CD4-positive, alpha-beta T cell treated with Interleukin-12 subunit alpha and Interleukin-12 subunit beta, for 1 hour (primary cell): Measurements from ENCODE around the gene PTPN20.

Experiments
- DNase-seq: peaks from one replicate; pipeline ENCODE4 v3.0.0-alpha.2; 2020

Gene PTPN20

DNA sequence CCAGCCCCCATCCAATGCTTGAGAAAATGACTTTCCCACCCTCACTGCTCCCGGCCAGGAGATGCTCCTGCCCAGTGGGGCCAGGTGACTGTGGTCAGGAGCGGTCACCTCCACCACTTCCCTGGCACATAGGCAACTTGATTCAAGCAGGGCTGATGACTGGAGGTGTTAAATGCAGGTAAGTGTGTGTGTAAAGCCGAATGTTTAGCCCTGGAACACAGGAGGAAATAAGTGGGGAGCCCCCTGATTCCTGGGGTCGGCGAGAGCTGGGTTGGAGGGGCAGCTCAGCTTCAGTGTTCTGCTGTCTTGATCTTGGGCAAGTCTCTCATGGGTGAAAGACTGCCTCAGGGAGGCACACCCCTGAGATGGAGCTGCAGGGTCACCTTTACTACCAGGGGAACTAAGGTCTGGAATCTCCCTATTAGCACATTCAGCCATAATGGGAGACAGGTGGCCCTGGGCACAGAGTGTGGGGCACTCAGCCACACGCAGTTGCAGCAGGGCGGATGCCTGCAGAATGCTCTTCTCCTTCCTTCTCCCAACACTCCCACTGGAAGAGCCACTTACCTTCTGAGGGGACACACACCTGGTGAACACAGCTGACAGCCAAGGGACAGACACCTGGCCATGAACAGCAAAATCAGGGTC lies 124.1 kb downstream of the PTPN20 start:
- no peak for DNase-seq

DNA sequence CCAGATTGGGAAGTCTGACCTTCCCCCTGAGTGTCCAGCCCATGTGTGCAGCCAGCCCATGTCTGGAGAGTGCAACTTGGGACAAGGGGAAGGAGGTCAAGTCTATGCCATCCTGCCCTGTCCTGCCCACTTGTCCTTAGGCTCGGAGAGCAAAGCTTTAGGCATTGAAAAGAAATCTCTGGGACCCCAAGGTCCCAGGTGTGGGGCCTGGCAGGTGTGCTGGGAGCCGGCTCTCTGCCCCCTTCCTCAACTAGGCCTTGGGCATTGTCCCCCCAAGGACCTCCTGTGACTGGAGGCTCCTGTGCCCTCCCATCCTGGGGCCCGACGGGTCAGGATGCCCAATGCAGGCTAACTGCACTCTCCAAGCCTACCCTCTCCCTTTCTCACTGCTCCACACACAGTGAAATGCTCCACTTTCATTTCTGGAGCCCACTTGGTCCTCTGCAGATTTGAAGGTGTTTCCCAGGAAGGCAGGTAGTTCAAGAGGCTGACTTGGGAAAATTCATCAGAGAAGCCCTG lies 124.7 kb downstream of the PTPN20 start:
- DNase-seq = no peak

DNA sequence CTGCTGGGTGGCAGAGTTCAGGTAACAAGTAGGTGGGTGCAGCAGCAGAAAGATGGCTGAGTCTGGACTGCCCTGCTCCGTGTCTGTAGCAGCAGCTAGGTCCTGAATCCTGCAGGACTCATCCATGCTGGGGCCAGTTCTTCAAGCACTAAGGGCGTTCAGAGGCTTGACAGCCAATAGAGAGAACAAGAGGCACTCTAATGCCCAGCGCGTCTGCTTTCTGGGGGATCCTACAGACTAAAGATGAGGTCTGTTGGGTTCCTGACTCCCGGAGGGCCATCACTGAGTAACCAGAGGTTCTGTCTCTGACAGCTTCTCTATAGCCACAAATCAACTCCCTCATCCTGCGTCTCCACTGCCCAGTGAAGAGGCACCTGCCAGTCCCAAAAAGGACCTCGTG lies 125.5 kb downstream of the PTPN20 start:
- no peak for DNase-seq

DNA sequence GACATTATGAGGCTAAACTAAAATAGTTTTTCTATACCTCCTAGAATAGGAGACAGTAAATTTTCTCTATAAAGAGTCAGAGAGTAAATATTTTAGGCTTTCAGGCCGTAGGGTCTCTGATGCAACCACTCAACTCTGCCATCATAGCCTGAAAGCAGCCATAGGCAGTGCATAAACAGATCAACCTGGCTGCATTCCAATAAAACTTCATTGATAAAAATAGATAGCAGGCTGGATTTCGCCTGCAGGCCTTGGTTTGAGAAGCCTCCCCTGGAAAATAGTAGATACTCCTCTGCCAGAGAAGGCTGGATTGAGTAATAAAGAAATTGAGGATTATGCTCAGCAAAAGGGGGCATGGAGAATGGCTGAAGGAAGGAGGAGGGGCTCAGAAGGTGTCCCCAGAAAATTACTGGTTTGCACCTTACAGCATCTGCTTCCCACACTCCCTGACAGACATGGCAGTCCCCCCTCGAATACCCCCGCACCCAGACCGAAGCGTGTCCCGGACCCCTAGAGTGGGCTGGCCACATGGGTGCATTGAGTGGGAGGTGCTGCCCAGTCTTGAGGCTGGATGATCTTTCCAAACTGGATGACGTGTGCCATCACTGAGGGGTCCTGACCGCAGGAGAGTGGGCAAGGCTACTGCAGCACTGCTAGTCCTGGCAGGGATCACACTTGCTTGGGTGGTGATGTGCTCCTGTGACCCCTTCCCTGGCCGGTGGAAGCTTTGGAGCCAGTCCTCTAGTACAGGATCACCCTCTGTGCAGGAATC lies 126.6 kb downstream of the PTPN20 start:
- no peak for DNase-seq

DNA sequence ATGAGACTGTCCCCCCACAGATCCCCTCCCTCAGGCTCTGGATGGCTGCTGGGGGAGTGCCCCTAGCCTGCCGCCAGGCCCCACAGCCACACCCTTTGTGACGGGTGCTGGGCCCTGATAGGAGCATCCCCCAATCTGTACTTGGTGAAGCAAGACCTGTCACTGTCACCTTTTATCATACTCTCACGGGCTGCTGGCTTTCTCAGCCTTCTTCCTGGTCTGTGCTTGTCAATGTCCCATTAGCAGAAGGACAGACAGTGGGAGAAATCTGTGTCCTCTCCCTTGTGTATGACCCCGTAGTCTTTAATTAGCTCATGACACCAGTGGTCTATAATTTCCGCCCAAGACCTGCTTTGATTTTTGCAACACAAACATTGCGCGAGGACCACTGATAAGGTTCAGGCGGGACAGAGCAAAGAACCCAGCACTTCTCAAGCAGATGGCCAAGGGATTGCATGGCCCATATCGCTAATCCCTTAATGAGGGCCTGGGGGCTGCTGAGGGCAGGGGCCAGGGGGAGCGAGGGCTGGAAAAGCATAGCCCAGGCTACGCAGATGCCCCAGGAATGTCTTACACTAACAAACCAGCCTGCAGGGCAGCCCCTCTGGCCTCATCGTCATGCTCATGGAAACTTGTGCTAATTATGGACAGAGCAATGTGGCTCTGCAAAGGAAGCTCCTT lies 127.8 kb downstream of the PTPN20 start:
- DNase-seq = no peak

DNA sequence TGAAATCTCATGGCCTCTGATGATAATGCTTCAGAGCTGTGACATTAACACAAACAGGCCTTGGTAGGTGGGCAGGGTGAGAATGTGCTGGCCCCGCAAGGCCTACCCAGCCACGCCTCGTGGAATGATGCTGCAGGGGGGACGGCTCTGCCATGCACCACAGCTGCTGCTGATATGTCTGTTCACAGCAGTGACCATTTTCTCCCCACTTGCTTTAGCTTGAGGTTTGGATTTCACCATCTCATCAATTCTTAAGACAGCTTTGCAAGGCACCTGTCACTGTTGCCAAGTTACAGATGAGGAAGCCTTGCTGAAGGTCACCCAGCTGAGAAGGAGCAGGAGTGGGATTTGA lies 128.3 kb downstream of the PTPN20 start:
- no peak for DNase-seq

DNA sequence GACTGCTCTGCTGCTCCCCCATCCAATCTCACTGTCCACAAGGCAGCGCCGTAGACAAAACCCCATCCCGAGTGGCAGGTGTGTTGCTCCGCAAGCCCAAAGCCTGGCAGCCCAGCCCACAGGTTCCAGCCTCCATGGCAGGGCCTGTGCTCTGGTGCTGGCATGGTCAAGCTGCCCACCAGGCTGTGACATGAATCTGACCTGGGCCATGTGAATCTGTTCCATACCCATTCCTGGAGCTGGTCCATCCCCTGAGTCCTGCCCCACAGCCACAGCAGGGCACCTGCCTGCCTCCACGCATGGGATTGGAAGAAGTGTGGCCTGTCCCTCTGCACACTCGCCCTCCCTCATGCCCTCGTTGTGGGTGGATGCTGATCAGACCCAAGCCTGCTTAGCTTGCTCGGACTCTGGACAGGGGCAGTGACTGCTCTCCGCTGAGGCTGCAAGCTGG lies 128.8 kb downstream of the PTPN20 start:
- DNase-seq = no peak

DNA sequence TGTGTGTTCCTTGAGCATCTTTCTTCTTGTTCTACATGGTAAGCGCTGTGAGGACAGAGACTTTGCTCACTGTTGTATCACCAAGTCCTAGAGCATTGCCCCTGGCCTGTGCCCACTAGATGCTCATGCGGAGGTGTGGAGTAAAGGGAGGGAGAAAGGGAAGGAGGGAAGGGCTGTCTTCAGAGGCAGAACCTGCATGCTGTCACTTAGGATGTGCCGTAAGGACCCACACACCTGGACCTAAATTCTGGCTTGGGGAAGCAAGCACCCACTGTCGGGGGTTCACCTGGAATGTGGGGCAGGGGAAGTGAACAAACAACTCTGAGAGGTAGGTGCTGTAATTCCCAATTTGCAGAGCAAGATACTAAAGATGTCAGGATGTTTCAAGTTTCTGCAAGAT lies 129.5 kb downstream of the PTPN20 start:
- no peak for DNase-seq

DNA sequence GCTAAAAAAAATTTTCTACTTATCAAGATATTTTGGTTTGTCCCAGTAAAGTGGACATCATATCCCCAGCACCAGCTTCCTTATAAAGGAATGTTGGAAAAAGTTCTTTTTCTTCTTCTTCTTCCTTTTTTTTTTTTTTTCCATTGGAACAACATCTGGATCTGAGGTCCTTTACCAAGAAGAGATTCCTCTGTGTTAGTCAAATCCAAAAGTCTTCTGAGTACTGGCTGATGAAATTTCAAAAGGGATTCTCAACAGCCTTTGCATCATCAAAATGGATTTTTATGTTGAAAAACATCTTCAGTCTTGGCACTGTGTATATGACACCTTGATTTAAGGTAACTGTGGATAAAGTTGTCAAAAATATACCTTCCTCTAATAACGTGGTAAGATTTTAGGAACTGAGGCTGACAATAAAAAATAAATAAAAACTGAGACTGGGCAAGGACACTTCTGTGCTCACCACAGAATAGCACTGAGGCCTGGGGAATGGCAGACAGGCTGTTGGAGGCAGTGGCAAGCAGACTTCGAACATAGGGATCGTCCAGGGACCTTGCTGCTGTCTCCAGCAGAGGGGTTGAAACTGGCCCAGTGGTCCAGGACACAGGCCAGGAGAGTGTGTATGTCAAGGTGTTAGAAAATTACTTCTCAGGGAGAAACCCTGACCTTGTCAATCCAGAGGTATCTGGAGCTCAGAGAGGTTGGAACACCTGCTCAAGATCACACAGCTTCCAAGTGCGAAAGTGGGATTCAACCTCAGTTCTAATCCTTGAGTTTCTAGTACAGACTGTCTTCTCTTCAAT lies 130.4 kb downstream of the PTPN20 start:
- DNase-seq = no peak

DNA sequence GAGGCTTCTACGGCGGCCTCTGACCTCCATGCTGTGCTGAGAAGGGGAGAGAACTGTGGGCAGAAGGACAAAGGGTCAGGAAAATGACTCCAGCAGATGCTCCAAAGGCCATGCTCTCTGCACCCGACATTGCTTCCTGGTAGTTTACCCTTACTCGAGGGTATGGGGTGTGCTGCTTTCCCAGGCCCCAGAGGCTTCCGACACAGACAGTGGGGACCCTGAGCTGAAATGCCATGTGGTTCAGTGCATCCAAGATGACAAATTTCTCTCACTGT lies 130.9 kb downstream of the PTPN20 start:
- no peak for DNase-seq

DNA sequence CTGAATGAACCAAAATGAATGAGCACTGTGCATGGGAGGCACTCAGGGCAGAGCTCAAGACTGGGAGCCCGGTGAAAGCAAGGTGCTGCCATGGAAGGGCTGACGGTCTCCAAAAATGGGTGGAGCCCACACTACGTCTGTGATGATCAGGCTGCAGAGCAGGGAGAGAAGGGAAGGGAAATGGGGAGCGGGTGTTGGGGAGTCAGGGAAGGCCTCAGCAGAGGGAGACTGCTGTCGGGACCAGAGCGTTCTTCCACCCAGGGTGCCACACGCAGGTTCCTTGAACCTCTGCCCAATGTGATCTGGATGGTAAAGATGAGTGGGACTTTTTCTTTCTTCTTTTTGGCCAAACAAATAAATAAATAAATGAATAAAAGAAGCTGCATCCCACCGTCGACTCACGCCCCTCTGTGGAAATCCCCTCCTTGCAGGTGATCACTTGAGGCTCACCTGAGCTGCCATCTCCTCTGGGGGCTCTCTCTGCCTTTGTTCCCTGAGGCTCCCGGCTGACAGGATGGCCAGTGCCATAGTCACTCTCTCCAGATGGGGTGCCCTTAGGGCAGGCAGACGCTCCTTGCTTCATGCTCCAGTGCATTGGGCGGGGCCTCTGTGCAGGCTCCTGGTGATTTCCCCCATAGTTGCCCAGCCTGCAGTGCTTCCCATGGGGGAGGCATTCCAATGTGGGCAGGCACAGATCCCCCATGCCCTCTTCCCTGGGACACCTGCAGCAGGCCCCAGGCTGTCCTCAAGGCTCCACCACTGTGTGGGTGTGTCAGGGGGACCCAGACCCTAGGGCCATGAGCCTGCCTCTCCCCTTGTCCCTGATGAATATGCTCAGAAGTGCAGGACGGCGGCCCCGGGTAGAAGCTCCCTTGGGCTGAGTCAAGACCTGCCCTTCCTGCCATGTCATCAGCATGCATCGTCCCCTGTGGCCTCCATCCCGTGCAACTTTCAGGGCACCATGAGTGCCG lies 131.8 kb downstream of the PTPN20 start:
- DNase-seq = no peak

DNA sequence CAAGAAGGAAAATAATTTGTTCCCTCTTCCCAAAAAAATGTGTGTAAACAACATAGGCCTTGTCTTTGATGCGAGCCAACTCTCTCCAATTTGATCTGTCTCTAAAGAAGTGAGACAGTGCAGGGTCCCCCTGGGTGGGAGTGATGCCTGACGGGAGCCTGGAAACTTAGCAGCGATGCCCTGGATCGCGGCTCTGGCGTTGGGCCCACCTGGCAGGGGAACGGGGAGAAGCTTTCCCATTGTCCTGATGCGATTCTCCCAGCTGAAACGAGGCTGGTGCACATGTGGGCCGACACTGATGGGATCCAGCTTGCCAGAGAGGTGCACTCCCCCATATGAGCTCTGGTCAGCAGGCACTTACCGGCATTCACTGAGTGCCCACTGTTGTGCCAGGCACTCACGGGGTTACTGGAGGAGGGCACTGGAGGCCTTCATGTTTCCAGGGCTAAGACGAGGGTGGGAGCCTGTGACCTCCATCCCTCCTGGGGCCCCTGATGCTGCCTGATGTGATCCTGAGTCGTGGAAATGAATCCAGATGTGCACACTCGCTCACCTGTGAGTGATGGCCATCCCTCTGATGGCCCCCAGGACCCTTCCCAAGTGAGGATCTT lies 132.8 kb downstream of the PTPN20 start:
- DNase-seq = no peak

DNA sequence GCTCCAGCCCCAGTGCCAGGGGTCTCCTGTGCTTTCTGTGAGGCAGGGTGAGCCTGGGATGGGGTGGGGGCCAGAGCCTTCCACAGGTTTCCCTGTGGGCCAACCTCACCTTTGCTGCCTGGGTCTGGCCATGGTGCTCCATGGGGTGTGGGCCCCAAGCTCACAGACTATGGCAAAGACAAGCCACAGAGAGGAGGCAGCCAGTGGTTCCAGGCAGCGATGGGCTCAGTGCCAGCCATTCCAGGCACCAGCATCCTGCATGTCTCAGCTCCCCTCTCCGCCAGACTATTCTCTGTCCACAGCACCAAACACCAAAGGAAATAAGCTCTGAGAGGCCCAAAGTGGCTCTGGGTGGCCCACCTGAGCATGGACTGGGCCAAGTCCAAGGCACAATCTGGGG lies 133.5 kb downstream of the PTPN20 start:
- DNase-seq = no peak

DNA sequence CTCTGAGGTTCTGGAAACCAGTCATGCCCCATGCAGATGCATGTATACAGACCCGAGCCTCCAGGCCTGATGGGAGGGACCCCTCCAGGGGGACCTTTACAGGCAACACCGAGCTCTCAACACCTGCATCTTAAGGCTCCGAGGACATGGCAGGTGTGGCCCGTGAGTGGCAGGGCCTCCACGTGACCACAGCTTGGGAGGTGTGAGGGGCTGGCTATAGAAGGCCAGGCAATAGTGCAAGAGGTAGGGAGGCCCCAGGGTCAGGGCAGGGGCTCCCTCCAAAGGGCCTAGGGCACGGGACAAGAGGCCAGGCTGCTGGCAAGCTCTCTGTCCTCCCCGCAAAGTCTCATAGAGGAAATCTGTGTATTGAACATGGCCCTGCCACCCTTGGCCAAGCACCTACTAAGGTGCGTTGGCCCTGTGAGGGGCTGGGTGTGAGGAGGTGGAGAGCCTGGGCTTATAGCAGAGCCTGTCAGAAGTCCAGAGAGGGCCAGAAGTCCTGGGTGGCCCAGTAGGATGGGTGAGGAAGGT lies 134.2 kb downstream of the PTPN20 start:
- no peak for DNase-seq

DNA sequence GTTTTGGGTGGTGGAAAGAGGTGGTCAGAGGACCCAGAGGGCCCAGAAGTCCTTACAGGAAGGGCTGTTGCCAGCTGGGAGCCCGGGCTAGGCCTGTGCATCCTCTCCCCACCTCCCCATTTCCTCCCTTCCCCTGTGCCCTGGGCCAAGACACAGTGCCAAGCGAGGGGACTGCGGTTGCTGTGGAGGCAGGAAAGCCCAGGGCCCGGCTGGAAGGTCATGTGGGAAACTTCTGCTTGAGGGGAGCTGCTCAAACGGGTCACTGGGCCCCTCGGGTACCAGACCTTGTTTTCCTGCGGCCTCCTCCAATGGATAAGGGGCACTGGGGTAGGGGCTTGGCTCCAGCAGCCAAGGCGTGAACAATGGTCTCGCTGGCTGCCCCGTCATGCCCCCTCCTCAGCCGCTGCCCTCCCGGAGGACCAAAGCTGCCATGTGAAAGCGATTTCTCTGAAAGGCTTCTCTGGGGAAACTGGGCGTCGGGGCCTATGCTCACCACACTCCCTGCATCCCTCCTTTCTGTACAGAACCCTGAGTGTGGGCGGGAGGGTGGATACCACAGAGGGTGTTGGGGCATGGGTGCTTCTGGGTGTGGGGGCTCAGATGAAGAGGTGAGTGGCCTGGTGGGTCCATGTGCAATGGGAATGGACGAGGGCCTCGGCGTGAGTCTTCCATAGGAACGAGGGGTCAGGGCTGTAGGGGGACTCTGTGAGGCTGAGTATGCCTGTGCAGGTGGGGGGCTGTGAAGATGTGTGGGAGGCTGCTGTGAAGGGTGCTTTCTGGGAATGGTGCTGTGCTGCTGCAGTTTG lies 135.3 kb downstream of the PTPN20 start:
- no peak for DNase-seq

DNA sequence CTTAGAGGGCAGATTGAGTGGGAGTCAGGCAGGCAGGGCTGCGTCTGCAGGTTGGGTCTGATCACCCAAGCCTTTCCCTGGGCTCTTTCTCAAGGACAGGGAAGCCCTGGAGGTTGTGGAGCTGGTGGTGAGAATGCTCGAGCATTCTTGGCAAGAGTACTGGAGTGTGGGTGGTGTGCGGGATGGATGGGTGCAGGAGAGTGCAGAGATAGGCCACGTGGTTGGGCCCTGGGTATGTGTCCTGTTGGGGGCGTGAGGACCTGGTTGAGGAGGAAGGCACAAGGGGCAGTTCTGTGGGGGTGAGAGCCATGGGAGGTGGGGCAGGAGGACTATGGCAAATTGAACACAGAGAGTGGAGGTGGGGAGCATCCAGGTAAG lies 135.9 kb downstream of the PTPN20 start:
- DNase-seq = no peak

DNA sequence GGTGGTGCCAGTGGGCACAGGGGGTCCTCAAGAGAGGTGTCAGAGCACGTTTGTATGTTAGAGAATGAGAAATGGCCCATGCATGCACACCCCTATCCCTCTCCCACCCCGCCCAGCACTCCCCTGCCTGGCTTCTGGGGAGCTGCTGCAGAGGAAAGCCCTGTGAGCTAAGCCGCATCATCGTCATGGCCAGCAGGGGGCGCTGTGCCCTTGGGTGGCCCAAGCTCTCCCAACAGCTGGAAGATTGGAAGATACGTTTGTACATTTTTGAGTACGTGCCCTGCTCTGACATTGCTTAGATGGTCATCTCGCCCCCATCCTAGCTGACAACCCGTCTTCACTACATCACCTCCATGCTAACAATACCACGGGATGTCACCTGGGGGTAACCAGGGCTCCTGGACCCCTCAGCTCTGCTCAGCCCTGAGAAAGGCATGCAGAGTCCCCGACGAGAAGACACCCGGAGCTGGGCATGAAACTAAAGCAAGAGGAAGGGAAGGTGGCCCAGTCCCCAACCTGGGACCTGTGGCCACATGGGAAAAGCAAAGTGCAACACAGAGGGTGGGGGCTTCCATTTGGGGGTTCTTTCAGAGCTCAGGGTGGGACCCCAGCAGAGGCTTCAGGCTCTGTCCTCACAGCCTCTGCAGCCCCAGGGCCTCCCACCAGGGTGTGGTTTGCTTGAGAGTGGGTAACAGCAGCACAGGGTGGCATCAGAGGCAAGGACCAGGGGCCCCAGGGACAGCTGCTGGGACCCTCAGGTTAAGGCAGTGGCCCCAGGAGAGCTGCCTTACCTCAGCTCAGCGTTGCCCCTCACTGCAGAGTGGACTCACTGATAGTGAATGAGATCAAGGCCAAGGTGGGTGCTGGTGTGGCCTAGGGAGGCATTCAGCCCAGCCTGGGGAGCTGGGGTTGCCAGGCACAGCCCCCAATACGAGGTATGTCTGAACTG lies 136.6 kb downstream of the PTPN20 start:
- peak; percentile 72 for DNase-seq

DNA sequence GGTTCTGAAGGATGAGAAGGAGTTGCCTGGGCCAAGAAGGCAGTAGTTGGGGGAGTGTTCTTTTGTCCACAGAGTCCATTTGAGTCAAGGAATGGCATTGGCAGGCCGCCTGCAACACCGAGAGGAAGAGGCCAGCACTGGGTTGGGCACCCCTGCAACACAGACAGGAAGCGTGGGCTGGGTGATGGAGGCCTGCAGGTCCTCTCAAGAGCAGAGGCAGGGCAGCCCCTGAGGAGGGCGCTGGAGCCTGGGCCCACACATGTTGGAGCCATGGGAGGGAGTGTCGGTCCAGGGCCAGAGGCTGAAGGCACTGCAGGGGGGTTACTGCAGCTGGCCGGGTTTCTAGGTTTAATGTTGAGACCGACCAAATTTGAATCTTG lies 137.3 kb downstream of the PTPN20 start:
- DNase-seq = no peak
